MCF 10A (cell line): ENCODE measurements around the gene ASMTL. TPM values are rescaled to one million over a fixed set of nuclear protein-coding genes. Genes with fewer than 3 reads are reported as not detected.

ENCODE experiments used
- BruUV-seq: library from RNA; stranded (reverse); fragments of 400-500 nt; replicated peaks from 2 replicates; lab custom pipeline; 2021; lab: Mats Ljungman, UMichigan
- CTCF ChIA-PET: fragments of 300-600 bp; sonication (Branson Sonifier 250); formaldehyde crosslinking; extraction: SDS; loops from one replicate; lab custom pipeline; 2021; ENCODE audit warnings: antibody characterized with exemption, inconsistent platforms; lab: Yijun Ruan, JAX
- POLR2A ChIA-PET: fragments of 300-600, 350-650 bp; sonication (Branson Sonifier 250); formaldehyde crosslinking; extraction: SDS; loops from one replicate; lab custom pipeline; 2020; ENCODE audit warnings: antibody characterized with exemption, inconsistent platforms; lab: Yijun Ruan, JAX
- DNase-seq: peaks from one replicate; pipeline ENCODE4 v3.0.0-alpha.2; 2018; ENCODE audit not compliant: unreplicated experiment
- H3K27ac Mint-ChIP-seq: one replicate; pipeline ENCODE4 v1.8.0; 2022; ENCODE audit warnings: mild to moderate bottlenecking, low read depth, mixed read lengths; ENCODE audit not compliant: unreplicated experiment
- H3K27me3 Mint-ChIP-seq: one replicate; pipeline ENCODE4 v1.8.0; 2022; ENCODE audit warnings: mixed read lengths; ENCODE audit not compliant: insufficient read depth, unreplicated experiment
- H3K36me3 Mint-ChIP-seq: one replicate; pipeline ENCODE4 v1.8.0; 2022; ENCODE audit warnings: mild to moderate bottlenecking, moderate library complexity, mixed read lengths; ENCODE audit not compliant: insufficient read depth, unreplicated experiment
- H3K4me1 Mint-ChIP-seq: one replicate; pipeline ENCODE4 v1.8.0; 2022; ENCODE audit warnings: mixed read lengths; ENCODE audit not compliant: insufficient read depth, unreplicated experiment
- H3K4me3 Mint-ChIP-seq: one replicate; pipeline ENCODE4 v1.8.0; 2022; ENCODE audit warnings: mild to moderate bottlenecking, moderate library complexity, mixed read lengths; ENCODE audit not compliant: unreplicated experiment
- H3K9me3 Mint-ChIP-seq: one replicate; pipeline ENCODE4 v1.8.0; 2022; ENCODE audit warnings: mixed read lengths; ENCODE audit not compliant: unreplicated experiment
- intact Hi-C: fragments of 100-400 bp; cut with micrococcal nuclease; formaldehyde crosslinking; loops from 2 replicates; pipeline ENCODE4 v1.14.1; 2022
- total RNA-seq: library from RNA; stranded (reverse); gene quantifications from 2 replicates; pipeline ENCODE4 v1.2.3, GENCODE V29; 2022
- TF ChIP-seq, protein P1 (sequence below): fragments of 200-600 bp; IDR thresholded peaks from one replicate; pipeline ENCODE4 v1.8.0; 2022; ENCODE audit warnings: antibody characterized with exemption, mild to moderate bottlenecking; ENCODE audit not compliant: unreplicated experiment

The ASMTL gene
- total RNA-seq, 1 experiment from 2014 or later: 20.6 TPM

DNA sequence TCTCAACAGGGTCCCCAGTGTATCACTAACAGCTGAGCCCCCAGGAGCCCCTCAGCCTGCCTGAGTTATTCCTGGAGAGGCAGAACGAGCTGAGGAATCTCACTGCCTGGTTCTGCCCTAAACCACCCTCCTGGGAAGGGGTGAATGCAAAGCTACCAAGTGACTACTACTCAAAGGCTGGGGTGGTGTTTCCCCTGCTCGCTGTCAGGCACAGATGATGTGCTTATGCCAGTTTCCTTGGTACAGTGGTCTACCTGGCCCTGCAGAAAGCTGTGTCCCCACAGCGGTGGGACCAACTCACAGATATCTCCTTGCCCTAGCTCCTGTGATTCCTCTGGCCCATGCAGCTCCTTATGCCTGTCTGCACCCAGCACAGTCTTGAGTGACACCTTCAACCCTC is 35.4 kb upstream of the ASMTL start:
- POLR2A ChIA-PET: no interaction called here
- Mint-ChIP-seq H3K36me3 (no peaks in the 10 kb centered on the region), H3K27me3 (no peaks in the 10 kb centered on the region), H3K4me1 (no peaks in the 10 kb centered on the region), H3K4me3 (no peak overlapping the region), H3K9me3 (peaks cover 7% of the 10 kb centered on the region), H3K27ac (no peak overlapping the region)
- TF ChIP-seq, protein P1, sequence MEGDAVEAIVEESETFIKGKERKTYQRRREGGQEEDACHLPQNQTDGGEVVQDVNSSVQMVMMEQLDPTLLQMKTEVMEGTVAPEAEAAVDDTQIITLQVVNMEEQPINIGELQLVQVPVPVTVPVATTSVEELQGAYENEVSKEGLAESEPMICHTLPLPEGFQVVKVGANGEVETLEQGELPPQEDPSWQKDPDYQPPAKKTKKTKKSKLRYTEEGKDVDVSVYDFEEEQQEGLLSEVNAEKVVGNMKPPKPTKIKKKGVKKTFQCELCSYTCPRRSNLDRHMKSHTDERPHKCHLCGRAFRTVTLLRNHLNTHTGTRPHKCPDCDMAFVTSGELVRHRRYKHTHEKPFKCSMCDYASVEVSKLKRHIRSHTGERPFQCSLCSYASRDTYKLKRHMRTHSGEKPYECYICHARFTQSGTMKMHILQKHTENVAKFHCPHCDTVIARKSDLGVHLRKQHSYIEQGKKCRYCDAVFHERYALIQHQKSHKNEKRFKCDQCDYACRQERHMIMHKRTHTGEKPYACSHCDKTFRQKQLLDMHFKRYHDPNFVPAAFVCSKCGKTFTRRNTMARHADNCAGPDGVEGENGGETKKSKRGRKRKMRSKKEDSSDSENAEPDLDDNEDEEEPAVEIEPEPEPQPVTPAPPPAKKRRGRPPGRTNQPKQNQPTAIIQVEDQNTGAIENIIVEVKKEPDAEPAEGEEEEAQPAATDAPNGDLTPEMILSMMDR: no peak
- CTCF ChIA-PET: no interaction called here
- no peak for DNase-seq
- BruUV-seq: no TSS peak
- intact Hi-C loops: no loop called here

DNA sequence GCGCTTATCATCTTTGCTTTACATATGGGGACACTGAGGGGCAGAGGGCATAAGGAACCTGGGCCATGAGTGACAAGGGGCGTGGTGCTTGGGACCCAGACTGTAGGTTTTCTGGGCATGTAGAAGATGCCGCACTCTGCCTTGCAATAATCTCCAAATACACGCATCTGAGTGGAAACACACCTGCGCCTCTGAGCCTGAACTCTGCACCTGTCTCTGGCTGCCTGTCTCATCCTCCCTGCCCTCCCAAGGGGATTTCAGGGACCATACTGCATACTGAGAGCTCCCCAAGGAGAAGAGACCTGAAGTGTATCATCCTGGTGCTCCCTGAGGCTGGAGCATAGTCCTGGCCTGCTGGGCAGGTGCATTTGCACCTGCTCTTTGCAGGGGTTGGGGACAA is 34.7 kb upstream of the ASMTL start:
- DNase-seq: no peak
- Mint-ChIP-seq H3K36me3 (no peaks in the 10 kb centered on the region), H3K27ac (no peak overlapping the region), H3K27me3 (no peaks in the 10 kb centered on the region), H3K4me1 (no peaks in the 10 kb centered on the region), H3K4me3 (no peak overlapping the region), H3K9me3 (peaks cover 7% of the 10 kb centered on the region)
- ChIA-PET CTCF (no interaction called here), POLR2A (no interaction called here)
- no TSS peak for BruUV-seq
- TF ChIP-seq, protein P1: no peak
- intact Hi-C loops: no loop called here

DNA sequence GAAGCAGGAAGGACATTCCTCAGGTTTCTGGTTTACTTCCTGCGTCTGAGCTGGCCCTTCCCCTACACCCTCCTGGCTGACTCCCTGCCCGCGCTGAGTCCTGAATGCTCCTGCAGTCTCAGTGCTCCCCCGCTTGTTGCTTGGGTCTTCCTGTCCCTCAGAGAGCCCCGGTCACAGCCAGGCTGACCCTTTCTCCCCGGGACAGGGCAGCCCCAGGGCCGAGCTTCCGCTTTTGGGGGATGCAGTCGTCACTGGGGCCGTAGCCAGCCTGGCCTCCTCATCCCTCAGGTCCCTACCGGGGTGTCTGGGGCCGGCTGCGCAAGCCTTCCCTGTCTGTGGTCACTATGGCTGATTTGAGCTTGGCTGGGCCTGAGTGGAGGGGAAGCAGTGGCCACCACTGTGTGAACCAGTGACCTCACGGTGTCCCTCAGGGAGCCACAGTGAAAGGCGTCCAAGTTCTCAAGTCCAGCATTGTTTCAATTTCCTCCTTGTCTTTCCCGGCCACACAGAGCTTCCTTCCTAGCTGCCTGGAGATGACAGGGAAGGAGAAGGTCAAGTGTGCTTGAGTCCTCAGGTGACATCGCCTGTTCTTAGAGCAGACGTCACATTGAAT is 34.1 kb upstream of the ASMTL start:
- TF ChIP-seq, protein P1: no peak
- intact Hi-C loops: no loop called here
- Mint-ChIP-seq H3K36me3 (no peaks in the 10 kb centered on the region), H3K27ac (no peak overlapping the region), H3K4me1 (peaks cover 2% of the 10 kb centered on the region), H3K4me3 (no peak overlapping the region), H3K27me3 (no peaks in the 10 kb centered on the region), H3K9me3 (peaks cover 7% of the 10 kb centered on the region)
- no peak for DNase-seq
- ChIA-PET POLR2A (no interaction called here), CTCF (no interaction called here)
- BruUV-seq: no TSS peak

DNA sequence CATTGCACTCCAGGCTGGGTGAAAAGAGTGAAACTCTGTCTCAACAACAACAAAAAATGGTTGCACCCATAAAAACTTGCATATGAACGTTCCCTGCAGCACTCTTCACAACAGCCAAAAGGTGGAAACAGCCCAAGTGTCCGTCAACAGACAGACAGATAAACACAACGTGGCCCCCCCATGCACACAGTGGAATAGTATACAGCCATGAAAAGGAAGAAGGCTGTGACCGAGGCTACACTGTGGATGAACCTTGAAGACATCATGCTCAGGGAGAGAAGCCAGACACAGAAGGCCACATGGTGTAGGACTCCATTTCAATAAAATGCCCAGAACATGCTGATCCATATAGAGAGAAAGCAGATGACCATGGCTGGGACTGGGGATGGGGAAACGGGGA is 33.5 kb upstream of the ASMTL start:
- Mint-ChIP-seq H3K4me3 (no peak overlapping the region), H3K27ac (no peak overlapping the region), H3K27me3 (no peaks in the 10 kb centered on the region), H3K9me3 (peaks cover under 1% of the 10 kb centered on the region), H3K4me1 (peaks cover 6% of the 10 kb centered on the region), H3K36me3 (no peaks in the 10 kb centered on the region)
- TF ChIP-seq, protein P1: no peak
- ChIA-PET CTCF (no interaction called here), POLR2A (no interaction called here)
- DNase-seq: no peak
- no TSS peak for BruUV-seq
- intact Hi-C loops: no loop called here
